Small intestine (tissue), 7 donors: ENCODE results near the gene TEX2. TPM values are rescaled to one million over a fixed set of nuclear protein-coding genes. Genes with fewer than 3 reads are reported as not detected.
A peak's percentile ranks its signal among the peaks of the same experiment; 100 is the strongest.
"Not testable (repeated sequence)": the region's sequence is repeated elsewhere in the genome, so short reads cannot be mapped to it uniquely, and the experiment has no call there.

Experiments used
- DNase-seq, 2 donors: peaks; one replicate each; pipeline versions ENCODE4 v3.0.0 to v3.0.0-alpha.2; 2013
- FAIRE-seq: peaks from 2 replicates; lab custom pipeline; 2012; peaks lifted over from hg19 to GRCh38; lab: Jason Lieb, UNC
- H3K27ac ChIP-seq, 3 donors: one replicate each; pipeline ENCODE4 v1.5.1; 2013; ENCODE audit warnings: low read length in 2 of 3, mild to moderate bottlenecking in 2 of 3, control low read depth in 1 of 3, inconsistent platforms in 1 of 3, low read depth in 1 of 3, moderate library complexity in 1 of 3
- H3K27me3 ChIP-seq, 3 donors: one replicate each; pipeline ENCODE4 v1.6.1; 2013; ENCODE audit warnings: low read length in 3 of 3, inconsistent platforms in 1 of 3; ENCODE audit not compliant: control insufficient read depth in 3 of 3, insufficient read depth in 3 of 3
- H3K36me3 ChIP-seq, 3 donors: one replicate each; pipeline ENCODE4 v1.6.1; 2013; ENCODE audit warnings: low read length in 3 of 3, inconsistent platforms in 1 of 3, low read depth in 1 of 3, mild to moderate bottlenecking in 1 of 3, moderate library complexity in 1 of 3; ENCODE audit not compliant: control insufficient read depth in 3 of 3, insufficient read depth in 2 of 3
- H3K4me1 ChIP-seq, 3 donors: one replicate each; pipeline ENCODE4 v1.6.1; 2013; ENCODE audit warnings: low read length in 2 of 3, inconsistent platforms in 1 of 3, low read depth in 1 of 3, mild to moderate bottlenecking in 1 of 3, moderate library complexity in 1 of 3; ENCODE audit not compliant: control insufficient read depth in 3 of 3, insufficient read depth in 2 of 3
- H3K4me3 ChIP-seq, 3 donors: one replicate each; pipeline ENCODE4 v1.5.1; 2013; ENCODE audit warnings: low read length in 3 of 3, control low read depth in 1 of 3, inconsistent platforms in 1 of 3, low read depth in 1 of 3, mild to moderate bottlenecking in 1 of 3, moderate library complexity in 1 of 3
- H3K9me3 ChIP-seq, 2 donors: one replicate each; pipeline ENCODE4 v1.6.1; 2013; ENCODE audit warnings: low read depth in 1 of 2, low read length in 1 of 2; ENCODE audit not compliant: control insufficient read depth in 2 of 2, insufficient read depth in 1 of 2
- WGBS, 3 donors: extraction: QIAGEN DNeasy Blood & Tissue Kit; methylation state at CpG; one replicate each; pipeline ENCODE4 v1.1.7; 2013; 5-methylcytosine and 5-hydroxymethylcytosine counted together
- polyA plus RNA-seq, 4 donors: library from polyadenylated mRNA; stranded (reverse) in 3 of 4; unstranded in 1 of 4; fragments of 200-250 nt in 3 of 4; fragments of 120-200 nt in 1 of 4; gene quantifications; one replicate each; pipeline versions ENCODE4 v1.2.1 to v1.2.3, GENCODE V29; 2013
- donor health status: healthy with polysubstance abuse.
- donor health status: control.
- donor health status: control.
- donor health status: Bipolar disorder and iron deficiency.
- donor health status: healthy.

The TEX2 gene
- polyA plus RNA-seq, 4 donors: 4.2 to 44.1 (median 10.6) TPM

DNA sequence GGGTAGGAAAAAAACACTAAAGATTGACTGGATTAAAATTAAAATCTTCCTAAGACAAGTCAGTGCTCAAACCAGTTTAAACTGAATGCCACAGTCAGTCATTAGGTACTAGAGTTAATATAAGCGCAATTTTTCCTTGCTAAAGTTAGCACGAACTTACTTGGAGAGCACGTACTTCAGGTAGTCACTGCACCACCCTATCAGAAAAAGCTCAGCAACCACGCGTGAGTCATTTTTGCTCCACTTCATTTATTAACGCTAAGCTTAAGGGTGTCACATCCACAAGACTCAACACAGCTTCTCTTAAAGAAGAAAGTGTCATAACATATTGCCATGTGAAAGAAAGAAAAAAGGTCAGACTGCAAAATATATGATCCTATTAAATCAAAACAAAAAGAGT, 53.1 kb downstream of the TEX2 start:
- FAIRE-seq (no peak), DNase-seq (no peak)
- Histone ChIP-seq H3K27me3 (no peaks in the 10 kb centered on the region), H3K4me1 (peaks cover 2 to 18% (median 4%) of the 10 kb centered on the region in 3 donors), H3K36me3 (peaks cover 0 to 33% (median 2%) of the 10 kb centered on the region in 3 donors), H3K27ac (no peak overlapping the region), H3K9me3 (no peaks in the 10 kb centered on the region), H3K4me3 (no peak overlapping the region)
- WGBS, 3 donors: 91 to 96% (median 95%) methylated on average over 6 of the region's 6 CpGs

DNA sequence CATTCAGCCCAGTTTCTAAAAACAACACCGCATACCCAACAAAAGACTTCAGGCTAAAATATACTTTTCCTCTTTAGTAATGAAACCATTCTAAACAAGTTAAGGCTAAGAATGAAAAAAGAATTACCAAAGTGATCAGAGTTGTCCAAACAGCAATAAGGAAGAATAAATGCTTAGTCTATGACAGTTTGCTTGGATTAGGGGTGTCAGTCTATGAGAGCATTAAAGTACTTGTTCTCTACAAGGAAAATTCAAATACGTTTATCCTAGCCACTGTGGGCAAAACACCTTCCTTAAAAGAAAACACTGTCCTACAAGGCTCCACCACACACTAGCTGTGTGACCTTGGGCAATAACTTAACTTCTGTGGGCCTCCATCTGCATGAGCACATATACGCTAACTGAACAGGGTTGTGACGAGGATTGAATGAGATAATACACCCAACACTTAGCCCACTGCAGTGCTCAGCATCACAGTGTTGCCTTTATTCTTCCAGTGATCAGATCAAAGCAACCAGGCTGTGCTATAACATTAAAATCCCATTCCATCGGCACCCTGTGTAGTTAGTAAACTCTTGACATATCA, 53.6 kb downstream of the TEX2 start:
- Histone ChIP-seq H3K27me3 (no peaks in the 10 kb centered on the region), H3K9me3 (no peaks in the 10 kb centered on the region), H3K4me3 (no peak overlapping the region), H3K4me1 (peaks cover 0 to 13% (median 2%) of the 10 kb centered on the region in 3 donors), H3K27ac (no peak overlapping the region), H3K36me3 (peaks cover 0 to 34% (median 2%) of the 10 kb centered on the region in 3 donors)
- no peak for FAIRE-seq
- 87 to 88% (median 87%) methylated on average over 5 of the region's 5 CpGs for WGBS, 3 donors
- DNase-seq: no peak

GRCh38 chr17:64208656-64209055, 54.4 kb downstream of the TEX2 start:
- H3K4me1 ChIP-seq, H3K9me3 ChIP-seq, H3K27me3 ChIP-seq, H3K27ac ChIP-seq, DNase-seq, FAIRE-seq: not testable (repeated sequence)
- H3K4me3 ChIP-seq: peak overlapping the region in 1 of 3 donors; percentile 0
- H3K36me3 ChIP-seq: peaks cover 0 to 30% (median 2%) of the 10 kb centered on the region in 3 donors

GRCh38 chr17:64205804-64206203, 57.3 kb downstream of the TEX2 start:
- Histone ChIP-seq H3K27ac (no peak overlapping the region), H3K4me1 (peaks cover 3 to 12% (median 9%) of the 10 kb centered on the region in 3 donors), H3K36me3 (peaks cover 0 to 11% (median 0%) of the 10 kb centered on the region in 3 donors), H3K9me3 (no peaks in the 10 kb centered on the region), H3K27me3 (no peaks in the 10 kb centered on the region), H3K4me3 (no peak overlapping the region)
- WGBS, 3 donors: 69 to 70% (median 70%) methylated on average over 2 of the region's 2 CpGs
- DNase-seq (no peak), FAIRE-seq (no peak)

DNA sequence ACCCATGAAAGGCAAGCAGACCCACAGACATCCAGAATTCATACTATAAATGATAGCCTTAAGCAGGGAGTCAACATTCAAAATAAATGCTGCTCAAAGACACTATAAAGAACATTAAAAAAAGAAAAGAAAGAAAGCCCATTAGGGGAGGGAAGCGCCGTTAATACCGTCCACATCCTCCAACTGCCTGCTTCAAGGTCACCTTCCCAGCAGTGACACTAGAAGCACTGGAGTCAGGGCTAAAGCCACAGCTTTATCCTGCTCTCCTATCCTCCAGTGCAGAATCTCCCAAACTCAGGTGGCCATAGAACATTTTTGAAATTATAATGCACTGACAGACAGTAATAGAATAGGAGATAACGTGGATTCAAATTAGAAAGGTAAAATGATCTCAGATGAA, 59.4 kb downstream of the TEX2 start:
- DNase-seq (no peak), FAIRE-seq (no peak)
- H3K4me1 ChIP-seq: peaks cover 8 to 22% (median 10%) of the 10 kb centered on the region in 3 donors
- H3K27me3 ChIP-seq: no peaks in the 10 kb centered on the region
- 52 to 66% (median 64%) methylated on average over 4 of the region's 4 CpGs for WGBS, 3 donors
- H3K9me3 ChIP-seq: no peaks in the 10 kb centered on the region
- H3K27ac ChIP-seq: no peak overlapping the region
- peaks cover 0 to 11% (median 0%) of the 10 kb centered on the region in 3 donors for H3K36me3 ChIP-seq
- no peak overlapping the region for H3K4me3 ChIP-seq

- no peaks in the 10 kb centered on the region for H3K9me3 ChIP-seq
- H3K36me3 ChIP-seq: peaks cover 0 to 6% (median 0%) of the 10 kb centered on the region in 3 donors
- FAIRE-seq (no peak), DNase-seq (peak in 1 of 2 donors; percentile 17)
- H3K4me1 ChIP-seq: peaks cover 8 to 22% (median 10%) of the 10 kb centered on the region in 3 donors
- H3K27ac ChIP-seq: no peak overlapping the region
- no peak overlapping the region for H3K4me3 ChIP-seq
- no peaks in the 10 kb centered on the region for H3K27me3 ChIP-seq
- WGBS, 3 donors: 27 to 57% (median 38%) methylated on average over 5 of the region's 5 CpGs
These were observed 60.2 kb downstream of the TEX2 start for GRCh38 chr17:64202683-64203344.

GRCh38 chr17:64200080-64201032, 62.7 kb downstream of the TEX2 start:
- Histone ChIP-seq H3K4me3 (no peak overlapping the region), H3K36me3 (peaks cover 0 to 2% (median 0%) of the 10 kb centered on the region in 3 donors), H3K9me3 (peaks cover 0 to 4% of the 10 kb centered on the region in 2 donors), H3K4me1 (peaks cover 8 to 18% (median 8%) of the 10 kb centered on the region in 3 donors), H3K27ac (peak overlapping the region in 1 of 3 donors; percentile 23), H3K27me3 (no peaks in the 10 kb centered on the region)
- FAIRE-seq: no peak
- DNase-seq: peak; percentile 46 to 53
- WGBS, 3 donors: 31 to 55% (median 34%) methylated on average over 3 of the region's 3 CpGs
